CD4-positive, alpha-beta T cell treated with Interleukin-10 for 1 hour (primary cell): Measurements from ENCODE around the gene RPRD2.
A peak's percentile ranks its signal among the peaks of the same experiment; 100 is the strongest.

Experiments
- DNase-seq: peaks from one replicate; pipeline ENCODE4 v3.0.0-alpha.2; 2020

RPRD2 gene

GRCh38 chr1:150474869-150475268 lies 110.9 kb downstream of the RPRD2 start:
- DNase-seq: no peak

GRCh38 chr1:150476754-150477153 lies 112.8 kb downstream of the RPRD2 start:
- no peak for DNase-seq

GRCh38 chr1:150477320-150477719 lies 113.4 kb downstream of the RPRD2 start:
- DNase-seq: no peak

GRCh38 chr1:150477733-150478132 lies 113.8 kb downstream of the RPRD2 start:
- DNase-seq: no peak

GRCh38 chr1:150479370-150479769 lies 115.4 kb downstream of the RPRD2 start:
- DNase-seq: no peak

- DNase-seq: no peak
Measured at GRCh38 chr1:150479927-150480352, 116.0 kb downstream of the RPRD2 start.

GRCh38 chr1:150484431-150484830 lies 120.5 kb downstream of the RPRD2 start:
- DNase-seq: no peak

GRCh38 chr1:150484861-150485260 lies 120.9 kb downstream of the RPRD2 start:
- no peak for DNase-seq

GRCh38 chr1:150486966-150487762 lies 123.2 kb downstream of the RPRD2 start, which contains the start of gene TARS2:
TARS2 (plus strand) TSS chr1:150487419; CDS start chr1:150487451, 32 bp downstream.
- DNase-seq: peak; percentile 98

- DNase-seq: no peak
Measured at GRCh38 chr1:150487763-150488115, 123.8 kb downstream of the RPRD2 start.

GRCh38 chr1:150493175-150493574 lies 129.2 kb downstream of the RPRD2 start:
- no peak for DNase-seq

GRCh38 chr1:150498342-150498741 lies 134.4 kb downstream of the RPRD2 start:
- DNase-seq: no peak

- DNase-seq: no peak
Measured at GRCh38 chr1:150505431-150505830, 141.5 kb downstream of the RPRD2 start.

GRCh38 chr1:150507912-150508864 lies 144.2 kb downstream of the RPRD2 start, which contains the start of gene ECM1:
ECM1 (plus strand) TSS chr1:150508109; CDS start chr1:150508210, 101 bp downstream.
- no peak for DNase-seq

- DNase-seq: no peak
Measured at GRCh38 chr1:150508982-150509381, 145.0 kb downstream of the RPRD2 start.

GRCh38 chr1:150511551-150511950 lies 147.6 kb downstream of the RPRD2 start:
- no peak for DNase-seq

- no peak for DNase-seq
Measured at GRCh38 chr1:150511985-150512660, 148.2 kb downstream of the RPRD2 start.

GRCh38 chr1:150512846-150513245 lies 148.9 kb downstream of the RPRD2 start:
- no peak for DNase-seq

GRCh38 chr1:150513351-150513791 lies 149.4 kb downstream of the RPRD2 start:
- no peak for DNase-seq

- no peak for DNase-seq
Measured at GRCh38 chr1:150514260-150514659, 150.3 kb downstream of the RPRD2 start.

GRCh38 chr1:150514913-150515327 lies 151.0 kb downstream of the RPRD2 start:
- DNase-seq: no peak

- DNase-seq: peak; percentile 92
Measured at GRCh38 chr1:150515328-150516049, 151.5 kb downstream of the RPRD2 start, which contains the start of gene FALEC. FALEC (plus strand) TSS chr1:150515752.
